Measurements from ENCODE around the gene ZNF862.

Gene ZNF862

DNA sequence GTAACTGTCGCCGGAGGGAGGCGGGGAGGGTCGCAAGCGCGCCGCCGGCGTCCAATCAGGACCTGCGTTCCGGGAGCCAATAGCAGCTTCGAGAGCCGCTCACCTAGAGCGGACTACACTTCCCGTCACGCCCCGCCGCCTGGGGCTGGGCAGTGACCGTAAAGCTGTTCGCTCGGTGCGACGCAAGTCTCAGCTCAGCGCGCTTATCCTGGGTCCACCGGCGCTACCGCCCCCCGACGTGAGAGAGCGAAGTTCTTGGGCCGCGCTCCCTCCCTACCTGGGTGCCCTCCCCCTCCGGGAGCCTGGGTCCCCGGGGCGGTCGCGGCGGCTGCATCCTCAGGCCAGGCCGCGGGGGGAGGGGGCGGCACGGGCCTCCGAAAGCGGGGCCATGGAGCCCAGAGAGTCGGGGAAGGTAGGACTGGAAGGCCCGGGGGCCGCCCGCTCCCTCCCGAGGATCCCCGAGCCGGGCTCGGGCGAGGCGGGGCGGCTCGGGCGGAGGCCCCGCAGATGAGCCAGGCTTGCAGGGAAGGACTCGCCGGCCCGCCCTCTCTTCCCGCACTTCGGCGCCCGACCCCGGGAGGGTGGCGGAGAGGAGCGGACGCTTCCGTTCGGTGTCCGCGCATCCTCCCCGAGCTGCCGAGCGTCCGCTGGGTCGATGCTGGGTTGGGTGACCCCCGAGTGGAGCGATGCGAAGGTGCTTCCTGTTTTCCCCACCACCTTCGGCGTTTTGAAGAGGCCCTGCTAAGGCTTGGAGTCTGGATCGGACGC lies at the start of gene ZNF862:
TSS of gene ZNF862 (plus strand) at position 152 of the 768 bp plus-strand sequence. CDS start at position 389, 237 bp downstream.
- peak; percentile 92 for DNase-seq (ENCODE audit: low read depth)

DNA sequence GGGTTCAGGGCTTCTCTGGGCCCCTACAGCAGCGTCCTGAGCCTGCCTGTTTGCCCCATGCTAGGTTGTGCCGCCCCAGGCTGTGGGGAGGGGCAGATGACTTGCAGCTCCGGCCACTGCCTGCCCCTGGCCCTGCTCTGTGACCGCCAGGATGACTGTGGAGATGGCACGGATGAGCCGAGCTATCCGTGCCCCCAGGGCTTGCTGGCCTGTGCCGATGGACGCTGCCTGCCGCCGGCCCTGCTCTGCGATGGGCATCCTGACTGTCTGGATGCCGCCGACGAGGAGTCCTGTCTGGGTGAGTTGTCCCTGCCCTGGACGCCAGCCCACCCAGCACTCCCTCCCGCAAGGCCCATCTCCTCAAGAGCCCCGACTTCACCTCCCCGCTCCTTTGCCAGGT lies 49.1 kb upstream of the ZNF862 start:
- no peak for DNase-seq (ENCODE audit: low read depth)

DNA sequence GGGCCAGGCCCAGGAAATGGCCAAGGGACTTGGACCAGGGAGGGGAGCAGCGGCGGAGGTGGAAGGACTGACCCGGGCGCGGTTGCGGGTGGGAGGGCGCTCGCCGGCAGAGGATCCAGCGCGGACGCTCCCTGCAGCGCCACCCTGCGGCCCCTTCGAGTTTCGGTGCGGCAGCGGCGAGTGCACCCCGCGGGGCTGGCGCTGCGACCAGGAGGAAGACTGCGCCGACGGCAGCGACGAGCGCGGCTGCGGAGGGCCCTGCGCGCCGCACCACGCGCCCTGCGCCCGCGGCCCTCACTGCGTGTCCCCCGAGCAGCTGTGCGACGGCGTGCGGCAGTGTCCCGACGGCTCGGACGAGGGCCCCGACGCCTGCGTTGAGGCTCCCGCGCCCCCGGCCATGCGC lies 48.0 kb upstream of the ZNF862 start:
- DNase-seq (ENCODE audit: low read depth): peak; percentile 22

DNA sequence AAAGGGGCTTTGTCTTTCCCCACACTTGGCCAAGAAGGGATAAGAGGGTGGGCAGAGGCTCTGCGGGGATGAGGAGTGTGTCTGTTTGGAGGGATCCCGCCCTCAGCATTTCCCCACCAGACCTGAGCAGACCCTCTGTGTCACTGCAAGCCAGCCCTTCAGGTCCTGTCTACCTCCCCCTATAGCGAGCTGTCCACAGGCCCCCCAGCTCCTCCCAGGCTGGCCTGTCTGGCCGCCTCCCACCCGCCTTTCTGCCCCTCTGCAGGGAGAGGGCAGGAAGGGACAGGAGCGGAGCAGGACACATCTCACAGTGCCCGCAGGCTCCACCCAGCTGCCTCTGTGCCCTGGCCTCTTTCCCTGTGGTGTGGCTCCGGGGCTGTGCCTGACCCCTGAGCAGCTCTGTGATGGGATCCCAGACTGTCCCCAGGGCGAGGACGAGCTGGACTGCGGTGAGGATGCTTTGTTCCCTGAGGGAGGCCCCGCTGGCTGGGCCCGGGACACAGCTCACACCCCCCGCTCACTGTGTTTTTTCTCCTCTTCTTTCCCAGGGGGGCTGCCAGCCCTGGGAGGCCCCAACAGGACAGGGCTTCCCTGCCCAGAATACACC lies 47.3 kb upstream of the ZNF862 start:
- no peak for DNase-seq (ENCODE audit: low read depth)

DNA sequence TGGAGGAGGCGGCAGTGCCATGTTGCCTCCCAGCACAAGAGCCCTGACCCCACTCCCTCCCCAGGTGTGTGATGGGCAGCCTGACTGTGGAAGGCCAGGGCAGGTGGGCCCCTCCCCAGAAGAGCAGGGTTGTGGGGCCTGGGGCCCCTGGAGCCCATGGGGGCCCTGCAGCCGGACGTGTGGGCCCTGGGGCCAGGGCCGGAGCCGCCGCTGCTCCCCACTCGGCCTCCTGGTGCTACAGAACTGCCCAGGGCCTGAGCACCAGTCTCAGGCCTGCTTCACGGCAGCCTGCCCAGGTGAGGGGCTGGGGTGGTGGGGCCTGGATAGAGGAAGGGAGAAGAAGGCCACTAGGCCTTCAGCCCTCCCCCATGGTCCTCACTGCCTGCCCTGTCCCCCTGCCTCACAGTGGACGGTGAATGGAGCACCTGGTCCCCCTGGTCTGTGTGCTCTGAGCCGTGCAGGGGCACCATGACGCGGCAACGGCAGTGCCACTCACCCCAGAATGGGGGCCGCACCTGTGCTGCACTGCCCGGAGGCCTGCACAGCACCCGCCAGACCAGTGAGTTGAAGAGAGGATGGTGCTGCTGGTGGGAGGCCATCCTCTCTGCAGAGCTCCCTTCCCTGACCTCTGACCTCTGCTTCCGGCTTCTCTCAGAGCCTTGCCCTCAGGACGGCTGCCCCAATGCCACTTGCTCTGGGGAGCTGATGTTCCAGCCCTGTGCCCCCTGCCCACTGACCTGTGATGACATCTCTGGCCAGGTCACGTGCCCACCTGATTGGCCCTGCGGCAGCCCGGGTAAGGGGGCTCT lies 46.6 kb upstream of the ZNF862 start:
- no peak for DNase-seq (ENCODE audit: low read depth)

DNA sequence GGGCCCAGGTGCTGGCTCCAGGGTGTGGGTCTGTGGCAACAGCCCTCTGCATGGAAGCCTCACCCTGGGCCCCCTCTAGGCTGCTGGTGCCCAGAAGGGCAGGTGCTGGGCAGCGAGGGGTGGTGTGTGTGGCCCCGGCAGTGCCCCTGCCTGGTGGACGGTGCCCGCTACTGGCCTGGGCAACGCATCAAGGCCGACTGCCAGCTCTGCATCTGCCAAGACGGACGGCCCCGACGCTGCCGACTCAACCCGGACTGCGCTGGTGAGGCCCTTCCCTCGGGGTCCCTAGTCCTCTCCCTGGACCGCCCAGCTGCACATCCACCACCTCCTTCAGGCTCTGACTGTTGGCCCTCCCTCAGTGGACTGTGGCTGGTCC lies 46.0 kb upstream of the ZNF862 start:
- no peak for DNase-seq (ENCODE audit: low read depth)

DNA sequence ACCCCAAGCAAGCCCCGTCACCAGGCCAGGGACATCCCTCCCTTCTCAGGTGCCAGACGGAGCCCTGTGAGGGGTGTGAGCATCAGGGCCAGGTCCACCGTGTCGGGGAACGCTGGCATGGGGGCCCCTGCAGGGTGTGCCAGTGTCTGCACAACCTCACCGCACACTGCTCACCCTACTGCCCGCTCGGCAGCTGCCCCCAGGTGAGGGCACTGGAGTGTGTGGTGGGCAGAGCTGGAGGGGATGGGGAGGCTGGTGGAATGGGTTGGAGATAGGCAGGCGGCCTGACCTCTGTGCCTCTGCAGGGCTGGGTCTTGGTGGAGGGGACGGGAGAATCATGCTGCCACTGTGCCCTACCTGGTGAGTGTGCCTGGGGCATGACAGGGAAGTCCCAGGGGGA lies 44.9 kb upstream of the ZNF862 start:
- no peak for DNase-seq (ENCODE audit: low read depth)

DNA sequence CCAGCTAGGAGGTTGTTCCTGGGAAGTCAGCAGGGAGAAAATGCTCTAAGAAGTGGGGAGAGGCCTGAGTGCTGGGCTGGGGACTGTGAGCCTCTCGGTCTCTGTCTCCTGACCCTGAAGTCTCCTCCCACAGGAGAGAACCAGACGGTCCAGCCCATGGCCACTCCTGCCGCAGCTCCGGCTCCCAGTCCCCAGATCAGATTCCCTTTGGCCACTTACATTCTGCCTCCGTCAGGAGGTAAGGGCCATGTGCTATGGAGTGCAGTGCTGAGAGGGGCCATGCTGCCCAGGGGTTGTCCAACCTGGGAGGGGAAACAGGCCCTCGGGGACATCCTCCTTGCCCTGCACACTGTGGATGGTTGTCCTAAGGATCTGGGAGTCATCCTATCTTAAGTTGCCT lies 43.5 kb upstream of the ZNF862 start:
- DNase-seq (ENCODE audit: low read depth): no peak

DNA sequence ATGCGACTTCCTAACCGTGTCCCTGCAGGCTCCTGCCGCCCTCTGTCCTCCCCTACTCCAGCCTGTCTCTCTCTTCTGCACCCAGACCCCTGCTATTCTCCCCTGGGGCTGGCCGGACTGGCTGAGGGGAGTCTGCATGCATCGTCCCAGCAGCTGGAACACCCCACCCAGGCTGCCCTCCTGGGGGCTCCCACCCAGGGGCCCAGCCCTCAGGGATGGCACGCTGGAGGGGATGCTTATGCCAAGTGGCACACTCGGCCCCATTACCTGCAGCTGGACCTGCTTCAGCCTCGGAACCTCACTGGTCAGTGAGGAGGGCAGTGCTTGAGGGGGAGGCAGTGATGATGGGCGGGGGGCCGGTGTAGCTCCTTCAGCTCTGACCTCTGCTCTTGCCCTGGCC lies 43.0 kb upstream of the ZNF862 start:
- no peak for DNase-seq (ENCODE audit: low read depth)

DNA sequence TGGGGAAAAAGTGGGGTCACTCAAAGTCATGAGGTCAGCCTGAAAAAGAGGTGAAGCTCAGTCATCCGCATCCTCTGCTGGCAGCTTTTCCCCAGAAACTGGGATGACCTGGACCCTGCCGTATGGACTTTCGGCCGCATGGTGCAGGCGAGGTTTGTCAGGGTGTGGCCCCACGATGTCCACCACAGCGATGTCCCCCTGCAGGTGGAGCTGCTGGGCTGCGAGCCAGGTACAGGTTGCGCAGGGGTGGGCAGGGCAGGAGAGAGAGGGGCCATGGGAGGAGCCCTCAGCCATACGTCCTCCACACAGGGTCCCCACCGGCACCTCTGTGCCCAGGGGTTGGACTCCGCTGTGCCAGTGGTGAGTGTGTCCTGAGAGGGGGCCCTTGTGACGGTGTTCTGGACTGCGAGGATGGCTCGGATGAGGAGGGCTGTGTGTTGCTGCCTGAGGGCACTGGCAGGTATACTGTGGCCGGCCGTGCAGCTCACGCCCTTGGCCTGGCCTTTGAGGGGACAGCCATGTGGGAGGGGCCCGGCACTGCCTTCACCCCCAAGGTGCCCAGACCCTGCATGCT lies 41.8 kb upstream of the ZNF862 start:
- no peak for DNase-seq (ENCODE audit: low read depth)

DNA sequence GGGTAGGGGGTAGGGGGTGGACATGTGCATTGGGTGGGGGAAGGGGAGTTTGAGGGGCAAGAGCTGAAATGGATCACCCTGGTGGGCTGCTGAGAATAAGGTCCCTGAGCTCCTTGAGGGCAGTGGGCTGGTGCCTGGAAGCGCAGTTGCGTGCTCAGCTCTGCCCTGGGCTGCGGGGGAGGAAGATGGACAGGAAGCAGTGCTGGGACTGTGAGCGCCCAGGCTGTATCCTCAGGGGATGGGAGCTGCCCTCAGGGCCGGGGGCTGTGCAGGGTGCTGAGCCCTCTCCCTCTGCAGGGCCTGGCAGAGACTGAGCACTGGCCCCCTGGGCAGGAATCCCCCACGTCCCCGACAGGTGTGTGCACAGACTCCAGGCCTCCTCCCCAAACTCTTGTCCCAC lies 40.4 kb upstream of the ZNF862 start:
- no peak for DNase-seq (ENCODE audit: low read depth)

DNA sequence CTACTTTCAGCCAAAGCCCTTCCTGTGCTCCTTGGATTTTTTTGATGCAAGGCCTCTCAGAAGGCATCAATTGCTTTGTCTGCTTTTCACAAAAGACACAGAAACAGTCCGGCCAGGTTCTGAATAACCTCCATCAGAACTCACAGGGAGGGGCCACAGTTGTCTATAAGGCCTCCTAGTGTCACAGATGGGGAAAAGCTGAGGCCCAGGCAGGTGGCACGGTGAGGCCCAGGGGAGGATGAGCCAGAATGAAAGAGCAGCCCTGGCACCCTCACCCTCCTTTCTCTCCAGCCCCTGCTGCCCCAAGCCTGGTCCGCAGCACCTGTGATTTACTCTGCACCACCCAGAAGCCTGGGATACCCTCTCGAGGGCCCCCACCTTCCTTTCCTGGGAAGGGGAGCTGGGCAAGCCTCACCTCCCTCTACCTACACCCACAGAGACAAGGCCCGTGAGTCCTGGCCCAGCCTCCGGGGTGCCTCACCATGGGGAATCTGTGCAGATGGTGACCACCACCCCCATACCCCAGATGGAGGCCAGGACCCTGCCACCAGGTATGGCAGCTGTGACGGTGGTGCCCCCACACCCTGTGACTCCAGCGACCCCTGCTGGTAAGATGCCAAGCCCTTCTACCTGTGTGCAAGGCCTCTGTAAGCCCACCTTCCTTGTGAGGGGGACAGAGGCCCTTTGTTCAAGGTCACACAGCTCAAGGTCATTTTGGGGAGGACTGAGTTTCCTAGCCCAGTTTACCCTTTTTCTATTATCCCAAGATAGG lies 38.6 kb upstream of the ZNF862 start:
- peak; percentile 71 for DNase-seq (ENCODE audit: low read depth)

DNA sequence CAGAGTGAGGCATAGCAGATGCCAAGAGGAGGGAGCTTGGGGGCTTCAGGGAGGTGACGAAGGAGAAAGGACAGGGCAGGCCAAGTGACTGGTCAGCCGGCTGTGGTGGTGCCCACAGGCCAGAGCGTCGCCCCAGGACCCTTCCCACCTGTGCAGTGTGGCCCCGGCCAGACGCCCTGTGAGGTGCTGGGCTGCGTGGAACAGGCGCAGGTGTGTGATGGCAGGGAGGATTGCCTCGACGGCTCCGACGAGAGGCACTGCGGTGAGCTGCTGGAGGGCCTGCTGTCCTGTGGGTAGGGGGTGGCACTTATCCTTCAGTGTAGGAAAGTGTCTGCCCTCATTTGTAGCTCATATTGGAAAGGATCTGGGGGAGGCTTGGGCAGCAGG lies 38.0 kb upstream of the ZNF862 start:
- DNase-seq (ENCODE audit: low read depth): no peak

DNA sequence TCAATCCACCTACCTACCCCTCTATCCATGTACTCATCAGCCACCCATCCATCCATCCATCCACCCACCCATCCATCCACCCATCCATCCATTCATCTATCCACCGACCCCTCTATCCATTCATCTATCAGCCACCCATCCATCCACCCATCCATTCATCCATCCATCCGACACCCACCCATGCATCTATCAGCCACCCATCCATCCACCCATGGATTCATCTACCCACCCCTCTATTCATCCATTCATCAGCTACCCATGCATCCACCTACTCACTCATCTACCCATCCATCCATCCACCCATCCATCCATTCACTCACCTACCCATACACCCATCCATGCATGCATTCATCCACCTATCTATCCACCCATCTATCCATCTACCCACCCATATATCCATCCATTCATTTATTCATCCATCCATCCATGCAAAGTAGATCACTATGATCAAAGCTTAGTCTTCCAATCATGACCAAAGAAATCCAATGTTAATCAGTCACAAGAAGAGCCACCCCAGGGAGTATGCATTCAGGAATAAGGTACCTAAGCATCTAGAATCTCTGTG lies 37.1 kb upstream of the ZNF862 start:
- DNase-seq (ENCODE audit: low read depth): no peak

DNA sequence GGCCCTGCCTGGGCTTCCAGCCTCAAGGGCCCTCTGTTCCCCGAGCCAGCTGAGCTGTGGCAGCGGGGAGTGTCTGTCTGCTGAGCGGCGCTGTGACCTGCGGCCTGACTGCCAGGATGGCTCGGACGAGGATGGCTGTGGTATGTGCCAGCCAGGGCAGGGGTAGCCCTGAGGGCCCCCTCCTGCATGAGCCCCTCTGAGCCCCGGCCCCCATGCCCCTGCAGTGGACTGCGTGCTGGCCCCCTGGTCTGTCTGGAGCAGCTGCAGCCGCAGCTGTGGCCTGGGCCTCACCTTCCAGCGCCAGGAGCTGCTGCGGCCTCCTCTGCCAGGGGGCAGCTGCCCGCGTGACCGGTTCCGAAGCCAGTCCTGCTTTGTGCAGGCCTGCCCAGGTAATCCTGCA lies 36.4 kb upstream of the ZNF862 start:
- no peak for DNase-seq (ENCODE audit: low read depth)

DNA sequence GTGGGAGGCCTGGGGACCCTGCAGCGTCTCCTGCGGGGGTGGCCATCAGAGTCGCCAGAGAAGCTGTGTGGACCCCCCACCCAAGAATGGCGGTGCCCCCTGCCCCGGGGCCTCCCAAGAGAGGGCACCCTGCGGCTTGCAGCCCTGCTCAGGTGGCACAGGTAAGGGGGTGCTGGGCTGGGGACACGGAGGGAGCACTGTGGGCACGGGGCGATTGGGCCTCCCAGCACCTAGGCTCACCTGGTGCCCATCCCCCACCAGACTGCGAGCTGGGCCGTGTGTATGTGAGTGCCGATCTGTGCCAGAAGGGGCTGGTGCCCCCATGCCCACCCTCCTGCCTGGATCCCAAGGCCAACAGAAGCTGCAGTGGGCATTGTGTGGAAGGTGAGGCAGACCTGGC lies 35.2 kb upstream of the ZNF862 start:
- DNase-seq (ENCODE audit: low read depth): no peak

DNA sequence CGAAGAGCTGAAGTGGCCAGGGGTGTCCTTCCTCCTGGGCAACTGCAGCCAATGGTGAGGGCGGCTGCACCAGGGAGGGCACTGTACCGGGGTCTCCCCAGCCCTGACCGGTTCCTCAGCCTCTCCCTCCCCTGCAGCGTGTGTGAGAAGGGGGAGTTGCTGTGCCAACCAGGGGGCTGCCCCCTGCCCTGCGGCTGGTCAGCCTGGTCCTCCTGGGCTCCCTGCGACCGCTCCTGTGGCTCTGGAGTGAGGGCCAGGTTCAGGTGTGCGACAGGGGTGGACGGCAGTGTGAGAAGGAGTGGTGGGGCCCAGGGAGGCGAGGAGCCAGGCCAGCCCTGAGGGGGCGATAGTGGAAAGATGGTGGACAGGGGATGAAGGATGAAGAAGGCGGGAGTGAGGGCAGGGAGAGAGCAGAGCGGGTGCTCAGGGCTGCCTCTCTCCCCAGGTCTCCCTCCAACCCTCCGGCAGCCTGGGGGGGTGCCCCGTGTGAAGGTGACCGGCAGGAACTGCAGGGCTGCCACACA lies 34.6 kb upstream of the ZNF862 start:
- no peak for DNase-seq (ENCODE audit: low read depth)

DNA sequence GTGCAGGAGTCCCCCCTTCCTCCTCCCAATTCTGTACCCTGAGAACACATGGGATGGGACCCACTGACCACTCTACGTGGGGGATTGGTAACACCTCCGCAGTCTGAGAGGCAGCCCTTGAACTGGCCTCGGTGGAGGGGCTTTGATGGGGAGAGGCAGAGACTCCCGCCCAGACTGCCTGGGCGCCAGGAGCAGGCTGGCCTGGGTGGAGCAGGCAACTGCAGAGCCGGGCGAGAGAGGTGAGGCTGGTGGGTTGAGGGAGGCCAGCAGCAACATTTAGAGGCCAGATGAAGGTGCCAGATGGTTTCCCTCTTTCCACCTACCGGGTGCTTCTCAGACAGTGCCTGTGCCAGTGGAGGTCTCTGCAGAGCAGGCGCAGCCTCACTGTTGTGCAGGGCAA lies 34.1 kb upstream of the ZNF862 start:
- DNase-seq (ENCODE audit: low read depth): no peak

DNA sequence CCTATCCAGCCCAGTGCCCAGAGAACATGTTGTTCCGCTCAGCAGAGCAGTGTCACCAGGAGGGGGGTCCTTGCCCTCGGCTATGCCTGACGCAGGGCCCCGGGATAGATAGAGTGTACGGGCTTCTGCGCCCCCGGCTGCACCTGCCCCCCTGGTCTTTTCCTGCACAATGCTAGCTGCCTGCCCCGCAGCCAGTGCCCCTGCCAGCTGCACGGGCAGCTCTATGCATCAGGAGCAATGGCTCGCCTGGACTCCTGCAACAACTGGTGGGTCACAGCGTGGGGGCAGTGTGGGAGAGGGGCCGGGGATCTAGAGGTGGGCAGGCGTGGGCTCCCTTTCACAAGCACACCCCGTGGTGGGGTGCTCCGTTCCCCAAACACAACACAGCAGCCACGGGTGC lies 31.4 kb upstream of the ZNF862 start:
- no peak for DNase-seq (ENCODE audit: low read depth)

DNA sequence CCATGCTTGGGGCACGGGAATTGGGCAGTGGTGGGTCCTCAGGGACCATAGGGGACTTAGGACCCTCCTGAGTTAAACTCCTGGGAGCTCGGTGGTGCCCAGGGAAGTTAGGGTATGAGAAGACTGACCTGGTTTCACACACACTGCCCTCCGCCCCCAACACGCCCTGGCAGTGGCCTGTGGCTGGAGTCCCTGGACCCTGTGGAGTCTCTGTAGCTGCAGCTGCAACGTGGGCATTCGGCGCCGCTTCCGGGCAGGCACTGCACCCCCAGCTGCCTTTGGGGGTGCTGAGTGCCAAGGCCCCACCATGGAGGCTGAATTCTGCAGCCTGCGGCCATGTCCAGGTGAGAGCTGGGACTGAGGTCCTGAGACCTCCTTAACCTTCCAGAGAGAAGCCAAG lies 29.9 kb upstream of the ZNF862 start:
- no peak for DNase-seq (ENCODE audit: low read depth)

DNA sequence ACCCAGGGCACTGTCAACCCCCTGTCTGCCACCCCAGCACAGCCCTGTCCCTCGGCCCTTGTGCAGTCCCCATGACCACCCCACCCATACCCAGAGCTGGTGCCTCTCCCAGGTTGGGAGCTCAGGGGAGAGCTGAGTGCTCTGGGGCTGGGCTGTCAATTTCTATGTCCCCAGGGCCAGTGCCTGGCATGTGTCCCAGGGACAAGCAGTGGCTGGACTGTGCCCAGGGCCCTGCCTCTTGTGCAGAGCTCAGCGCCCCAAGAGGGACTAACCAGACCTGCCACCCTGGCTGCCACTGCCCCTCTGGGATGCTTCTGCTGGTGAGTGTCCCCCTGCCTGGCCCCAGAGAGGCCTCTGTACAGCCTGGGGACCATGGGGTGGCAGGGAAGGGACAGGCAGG lies 29.0 kb upstream of the ZNF862 start:
- DNase-seq (ENCODE audit: low read depth): no peak

DNA sequence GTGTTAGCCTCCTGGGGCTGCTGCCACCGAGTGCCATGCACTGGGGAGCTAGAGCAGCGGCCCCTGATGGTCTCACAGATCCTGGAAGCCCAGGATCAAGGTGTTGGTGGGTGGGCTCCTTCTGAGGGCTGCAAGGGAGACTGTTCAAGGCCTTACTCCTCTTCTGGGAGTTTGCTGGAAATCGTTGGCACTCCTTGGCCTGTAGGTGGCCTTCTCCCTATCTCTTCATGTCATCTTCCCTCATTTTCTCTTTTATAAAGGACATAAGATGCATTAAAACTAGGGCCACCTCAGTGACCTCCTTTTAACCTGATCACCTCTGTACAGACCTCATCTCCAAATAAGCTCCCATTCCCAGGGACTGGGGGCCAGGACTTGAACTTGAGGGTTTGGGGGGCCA lies 27.0 kb upstream of the ZNF862 start:
- DNase-seq (ENCODE audit: low read depth): no peak

Data from activated T-cell treated with anti-CD3 and anti-CD28 coated beads for 1 hour (primary cell).